Measurements from ENCODE around the gene MAP3K2. TPM values are rescaled to one million over a fixed set of nuclear protein-coding genes. Genes with fewer than 3 reads are reported as not detected.

MAP3K2 gene
- polyA plus RNA-seq, 1 donor from 2014 or later: 37.0 TPM

DNA sequence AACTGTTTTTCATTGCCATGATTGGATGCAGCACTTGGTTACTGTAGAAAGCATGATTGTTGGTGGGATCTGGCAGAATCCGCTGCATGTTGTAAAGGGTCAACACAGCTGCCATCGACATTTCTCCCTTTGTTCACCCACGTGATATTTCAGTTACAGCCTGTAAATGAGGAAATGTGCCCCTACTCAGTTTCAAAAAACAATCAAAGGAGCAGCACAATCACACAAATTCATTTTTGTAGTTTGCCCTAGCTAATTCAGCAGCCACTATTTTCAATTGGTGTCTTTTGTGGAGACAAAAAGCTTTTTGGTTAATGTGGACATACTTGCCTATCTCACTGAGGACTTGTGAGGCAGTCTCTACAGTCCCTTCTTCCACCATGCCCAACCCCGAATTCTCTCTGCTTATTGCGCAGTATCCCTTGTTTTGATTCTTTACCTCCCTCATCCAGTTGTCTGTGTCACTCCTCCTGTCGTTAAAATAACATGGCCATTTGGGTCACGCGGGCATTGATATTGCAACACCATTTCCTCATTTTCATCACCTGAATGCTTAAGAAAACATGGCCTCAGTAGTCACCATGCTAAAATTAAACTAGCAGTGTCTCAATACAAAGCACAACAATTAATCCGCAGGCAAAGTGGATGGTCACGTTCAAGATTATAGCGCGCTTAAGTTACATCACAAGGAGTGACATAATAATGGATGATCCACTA, 24.0 kb upstream of the MAP3K2 start:
- TF ChIP-seq, protein P1, sequence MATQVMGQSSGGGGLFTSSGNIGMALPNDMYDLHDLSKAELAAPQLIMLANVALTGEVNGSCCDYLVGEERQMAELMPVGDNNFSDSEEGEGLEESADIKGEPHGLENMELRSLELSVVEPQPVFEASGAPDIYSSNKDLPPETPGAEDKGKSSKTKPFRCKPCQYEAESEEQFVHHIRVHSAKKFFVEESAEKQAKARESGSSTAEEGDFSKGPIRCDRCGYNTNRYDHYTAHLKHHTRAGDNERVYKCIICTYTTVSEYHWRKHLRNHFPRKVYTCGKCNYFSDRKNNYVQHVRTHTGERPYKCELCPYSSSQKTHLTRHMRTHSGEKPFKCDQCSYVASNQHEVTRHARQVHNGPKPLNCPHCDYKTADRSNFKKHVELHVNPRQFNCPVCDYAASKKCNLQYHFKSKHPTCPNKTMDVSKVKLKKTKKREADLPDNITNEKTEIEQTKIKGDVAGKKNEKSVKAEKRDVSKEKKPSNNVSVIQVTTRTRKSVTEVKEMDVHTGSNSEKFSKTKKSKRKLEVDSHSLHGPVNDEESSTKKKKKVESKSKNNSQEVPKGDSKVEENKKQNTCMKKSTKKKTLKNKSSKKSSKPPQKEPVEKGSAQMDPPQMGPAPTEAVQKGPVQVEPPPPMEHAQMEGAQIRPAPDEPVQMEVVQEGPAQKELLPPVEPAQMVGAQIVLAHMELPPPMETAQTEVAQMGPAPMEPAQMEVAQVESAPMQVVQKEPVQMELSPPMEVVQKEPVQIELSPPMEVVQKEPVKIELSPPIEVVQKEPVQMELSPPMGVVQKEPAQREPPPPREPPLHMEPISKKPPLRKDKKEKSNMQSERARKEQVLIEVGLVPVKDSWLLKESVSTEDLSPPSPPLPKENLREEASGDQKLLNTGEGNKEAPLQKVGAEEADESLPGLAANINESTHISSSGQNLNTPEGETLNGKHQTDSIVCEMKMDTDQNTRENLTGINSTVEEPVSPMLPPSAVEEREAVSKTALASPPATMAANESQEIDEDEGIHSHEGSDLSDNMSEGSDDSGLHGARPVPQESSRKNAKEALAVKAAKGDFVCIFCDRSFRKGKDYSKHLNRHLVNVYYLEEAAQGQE (IDR thresholded peaks at IDR 0.05; ENCODE audit: borderline replicate concordance): no peak
- TF ChIP-seq EZH2 (IDR thresholded peaks at IDR 0.05; ENCODE audit: borderline replicate concordance, insufficient read depth, low read length, poor library complexity, severe bottlenecking): no peak
- TF ChIP-seq POLR2AphosphoS5 (IDR thresholded peaks at IDR 0.05): no peak
- no peak for TF ChIP-seq RAD21 (conservative IDR thresholded peaks at IDR 0.05)
- no peak for TF ChIP-seq EP300 (conservative IDR thresholded peaks at IDR 0.05; ENCODE audit: poor library complexity, severe bottlenecking)
- TF ChIP-seq SMC3 (conservative IDR thresholded peaks at IDR 0.05; ENCODE audit: poor library complexity): no peak
- no peak for TF ChIP-seq MXI1 (conservative IDR thresholded peaks at IDR 0.05; ENCODE audit: poor library complexity, severe bottlenecking)
- no peak for TF ChIP-seq TAF1 (IDR thresholded peaks at IDR 0.05; ENCODE audit: low read depth)
- TF ChIP-seq, protein P2, sequence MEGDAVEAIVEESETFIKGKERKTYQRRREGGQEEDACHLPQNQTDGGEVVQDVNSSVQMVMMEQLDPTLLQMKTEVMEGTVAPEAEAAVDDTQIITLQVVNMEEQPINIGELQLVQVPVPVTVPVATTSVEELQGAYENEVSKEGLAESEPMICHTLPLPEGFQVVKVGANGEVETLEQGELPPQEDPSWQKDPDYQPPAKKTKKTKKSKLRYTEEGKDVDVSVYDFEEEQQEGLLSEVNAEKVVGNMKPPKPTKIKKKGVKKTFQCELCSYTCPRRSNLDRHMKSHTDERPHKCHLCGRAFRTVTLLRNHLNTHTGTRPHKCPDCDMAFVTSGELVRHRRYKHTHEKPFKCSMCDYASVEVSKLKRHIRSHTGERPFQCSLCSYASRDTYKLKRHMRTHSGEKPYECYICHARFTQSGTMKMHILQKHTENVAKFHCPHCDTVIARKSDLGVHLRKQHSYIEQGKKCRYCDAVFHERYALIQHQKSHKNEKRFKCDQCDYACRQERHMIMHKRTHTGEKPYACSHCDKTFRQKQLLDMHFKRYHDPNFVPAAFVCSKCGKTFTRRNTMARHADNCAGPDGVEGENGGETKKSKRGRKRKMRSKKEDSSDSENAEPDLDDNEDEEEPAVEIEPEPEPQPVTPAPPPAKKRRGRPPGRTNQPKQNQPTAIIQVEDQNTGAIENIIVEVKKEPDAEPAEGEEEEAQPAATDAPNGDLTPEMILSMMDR (IDR thresholded peaks at IDR 0.05; ENCODE audit: poor library complexity, severe bottlenecking): no peak
- Histone ChIP-seq H3K9ac (ENCODE audit: low read length) (no peak overlapping the region), H3F3A (ENCODE audit: insufficient read depth, low read length, poor library complexity, severe bottlenecking) (no peaks in the 10 kb centered on the region), H3K4me2 (ENCODE audit: low read length) (no peak overlapping the region), H3K9me2 (ENCODE audit: insufficient read depth, low read length) (no peaks in the 10 kb centered on the region), H4K20me1 (ENCODE audit: insufficient read depth) (no peaks in the 10 kb centered on the region), H3K9me3 (ENCODE audit: low read length) (no peaks in the 10 kb centered on the region), H3K27ac (ENCODE audit: low read length) (no peak overlapping the region), H2AFZ (ENCODE audit: low read depth, low read length) (no peak overlapping the region), H3K79me2 (replicated peaks; ENCODE audit: insufficient read depth, low read length) (no peaks in the 10 kb centered on the region), H3K4me3 (ENCODE audit: low read length) (no peak overlapping the region), H3K36me3 (ENCODE audit: insufficient read depth, low read length) (no peaks in the 10 kb centered on the region), H3K27me3 (ENCODE audit: insufficient read depth, low read depth, low read length) (peaks cover 15% of the 10 kb centered on the region)

DNA sequence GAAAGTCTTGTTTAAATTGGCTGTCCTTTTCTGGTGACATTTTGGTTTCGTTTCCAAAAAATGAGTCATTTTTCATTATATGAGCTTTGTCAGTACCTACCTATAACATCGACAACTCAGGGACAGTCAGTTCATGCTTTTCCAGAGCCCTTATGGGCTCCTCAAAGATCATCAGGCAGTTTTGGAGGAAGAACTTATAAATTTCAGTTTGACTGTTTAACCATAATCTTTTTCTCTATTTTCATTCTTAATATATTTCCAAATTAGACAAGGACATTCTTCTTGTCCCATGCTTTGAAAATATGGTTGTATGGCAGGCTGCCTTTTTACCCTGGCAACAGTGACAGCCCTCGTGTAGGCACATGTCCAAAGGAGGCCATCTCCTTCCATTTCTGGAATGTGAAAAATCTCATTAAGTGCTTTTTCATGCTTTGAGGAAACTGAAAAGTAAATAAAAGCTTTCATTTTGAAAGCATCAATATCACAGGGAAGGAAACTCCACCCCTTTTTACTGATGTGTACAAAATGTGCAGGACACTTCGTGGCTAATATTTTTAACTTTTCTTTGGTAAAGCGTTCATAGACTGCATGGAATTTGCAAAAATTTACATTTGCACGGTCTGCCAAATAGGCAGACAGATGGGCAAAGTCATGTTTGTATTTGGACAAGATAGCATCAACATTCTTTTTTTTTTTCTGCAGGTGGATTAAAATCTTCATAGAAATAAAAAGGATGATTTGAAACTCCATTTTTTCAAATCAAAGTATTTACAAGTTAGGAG, 23.3 kb upstream of the MAP3K2 start:
- Histone ChIP-seq H2AFZ (ENCODE audit: low read depth, low read length) (no peak overlapping the region), H3K36me3 (ENCODE audit: insufficient read depth, low read length) (no peaks in the 10 kb centered on the region), H3K79me2 (replicated peaks; ENCODE audit: insufficient read depth, low read length) (no peaks in the 10 kb centered on the region), H3K9ac (ENCODE audit: low read length) (no peak overlapping the region), H3K9me3 (ENCODE audit: low read length) (no peaks in the 10 kb centered on the region), H4K20me1 (ENCODE audit: insufficient read depth) (no peaks in the 10 kb centered on the region), H3F3A (ENCODE audit: insufficient read depth, low read length, poor library complexity, severe bottlenecking) (no peaks in the 10 kb centered on the region), H3K9me2 (ENCODE audit: insufficient read depth, low read length) (no peaks in the 10 kb centered on the region), H3K4me3 (ENCODE audit: low read length) (no peak overlapping the region), H3K27me3 (ENCODE audit: insufficient read depth, low read depth, low read length) (peaks cover 7% of the 10 kb centered on the region), H3K4me2 (ENCODE audit: low read length) (no peak overlapping the region), H3K27ac (ENCODE audit: low read length) (no peak overlapping the region)
- TF ChIP-seq EZH2 (IDR thresholded peaks at IDR 0.05; ENCODE audit: borderline replicate concordance, insufficient read depth, low read length, poor library complexity, severe bottlenecking) (no peak), SMC3 (conservative IDR thresholded peaks at IDR 0.05; ENCODE audit: poor library complexity) (no peak), MXI1 (conservative IDR thresholded peaks at IDR 0.05; ENCODE audit: poor library complexity, severe bottlenecking) (no peak), TAF1 (IDR thresholded peaks at IDR 0.05; ENCODE audit: low read depth) (no peak), POLR2AphosphoS5 (IDR thresholded peaks at IDR 0.05) (no peak), EP300 (conservative IDR thresholded peaks at IDR 0.05; ENCODE audit: poor library complexity, severe bottlenecking) (no peak), RAD21 (conservative IDR thresholded peaks at IDR 0.05) (no peak)
- TF ChIP-seq, protein P2 (IDR thresholded peaks at IDR 0.05; ENCODE audit: poor library complexity, severe bottlenecking): no peak
- TF ChIP-seq, protein P1 (IDR thresholded peaks at IDR 0.05; ENCODE audit: borderline replicate concordance): no peak
